Measurements from ENCODE around the gene ZNF610.
"Not testable (repeated sequence)": the region's sequence is repeated elsewhere in the genome, so short reads cannot be mapped to it uniquely, and the experiment has no call there.

The ZNF610 gene

DNA sequence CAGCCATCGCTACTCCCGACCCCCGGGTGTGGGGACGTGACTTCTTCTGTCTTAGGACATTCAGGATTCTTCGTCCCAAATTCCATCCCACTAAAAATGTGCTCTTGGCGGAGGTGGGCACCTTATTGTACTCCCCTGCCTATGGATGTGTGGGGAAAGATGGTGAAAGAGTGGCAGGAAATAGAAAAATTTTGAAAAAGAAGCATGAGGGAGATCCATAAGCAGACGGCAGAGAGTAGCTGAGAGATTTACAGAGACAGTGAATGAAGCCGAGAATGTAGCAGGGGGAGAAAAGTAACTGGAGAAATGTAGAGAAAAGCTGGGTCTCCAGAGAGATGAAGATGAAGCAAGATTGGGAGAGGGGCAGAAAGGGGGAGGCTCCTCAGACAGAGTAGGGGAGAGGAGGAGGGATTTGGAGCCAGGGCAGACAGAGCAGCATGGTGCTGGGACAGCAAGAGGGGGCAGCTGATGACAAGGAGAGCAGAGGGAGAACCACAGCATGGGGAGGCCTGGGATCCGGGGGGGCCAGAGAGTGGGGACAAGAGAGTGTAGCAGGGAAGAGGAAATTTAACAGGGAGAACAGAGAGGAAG is 843 bp downstream of the ZNF610 start:
- H3K9ac ChIP-seq (ENCODE audit: low read length) = peak overlapping the region; percentile 85
- peaks cover 4% of the 10 kb centered on the region for H3K9me3 ChIP-seq (ENCODE audit: control insufficient read depth, low read length)
- no peaks in the 10 kb centered on the region for H3K27me3 ChIP-seq (ENCODE audit: control insufficient read depth, insufficient read depth, low read length)
- H3K36me3 ChIP-seq (ENCODE audit: control insufficient read depth, insufficient read depth, low read length) = no peaks in the 10 kb centered on the region
- H3K4me1 ChIP-seq (ENCODE audit: control insufficient read depth, insufficient read depth, low read length) = no peaks in the 10 kb centered on the region
- peak overlapping the region; percentile 77 for H3K4me3 ChIP-seq (ENCODE audit: low read length)

DNA sequence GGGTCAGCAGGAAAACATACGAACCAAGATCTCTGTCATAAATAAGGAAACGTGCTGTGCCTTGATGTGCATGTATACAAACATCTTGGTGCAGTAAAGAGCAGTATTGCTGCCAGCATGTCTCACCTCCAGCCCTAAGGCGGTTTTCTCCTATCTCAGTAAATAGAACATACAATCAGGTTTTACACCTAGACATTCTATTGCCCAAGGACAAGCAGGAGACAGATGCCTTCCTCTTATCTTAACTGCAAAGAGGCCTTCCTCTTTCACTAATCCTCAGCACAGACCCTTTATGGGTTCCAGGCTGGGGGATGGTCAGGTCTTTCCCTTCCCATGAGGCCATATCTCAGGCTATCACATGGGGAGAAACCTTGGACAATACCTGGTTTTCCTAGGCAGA is 3.0 kb downstream of the ZNF610 start:
- H3K27me3 ChIP-seq (ENCODE audit: control insufficient read depth, insufficient read depth, low read length); H3K9ac ChIP-seq (ENCODE audit: low read length); H3K9me3 ChIP-seq (ENCODE audit: control insufficient read depth, low read length); H3K4me1 ChIP-seq (ENCODE audit: control insufficient read depth, insufficient read depth, low read length); H3K4me3 ChIP-seq (ENCODE audit: low read length); H3K36me3 ChIP-seq (ENCODE audit: control insufficient read depth, insufficient read depth, low read length): not testable (repeated sequence)

DNA sequence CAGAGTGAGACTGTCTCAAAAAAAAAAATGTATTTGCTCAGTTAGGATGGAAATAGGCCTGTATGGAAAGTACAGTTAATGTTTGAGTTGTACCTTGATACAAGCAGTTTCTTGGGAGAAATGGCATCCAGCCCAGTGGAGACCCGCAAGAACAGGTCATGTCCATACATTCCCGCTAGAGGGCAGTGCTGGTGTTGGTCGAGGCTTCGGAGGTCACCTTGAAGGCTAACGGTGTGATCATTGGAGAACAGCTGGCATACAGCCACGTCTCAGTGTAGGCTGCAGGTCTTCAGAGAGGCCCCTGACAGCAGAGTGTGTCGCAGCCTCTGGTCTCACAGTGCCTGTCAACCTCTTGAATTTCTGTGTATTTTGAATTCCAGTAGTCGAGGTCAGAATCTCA is 7.5 kb downstream of the ZNF610 start:
- no peaks in the 10 kb centered on the region for H3K9me3 ChIP-seq (ENCODE audit: control insufficient read depth, low read length)
- H3K4me3 ChIP-seq (ENCODE audit: low read length) = no peak overlapping the region
- H3K9ac ChIP-seq (ENCODE audit: low read length) = no peak overlapping the region
- H3K27me3 ChIP-seq (ENCODE audit: control insufficient read depth, insufficient read depth, low read length) = no peaks in the 10 kb centered on the region
- H3K36me3 ChIP-seq (ENCODE audit: control insufficient read depth, insufficient read depth, low read length) = no peaks in the 10 kb centered on the region
- no peaks in the 10 kb centered on the region for H3K4me1 ChIP-seq (ENCODE audit: control insufficient read depth, insufficient read depth, low read length)

DNA sequence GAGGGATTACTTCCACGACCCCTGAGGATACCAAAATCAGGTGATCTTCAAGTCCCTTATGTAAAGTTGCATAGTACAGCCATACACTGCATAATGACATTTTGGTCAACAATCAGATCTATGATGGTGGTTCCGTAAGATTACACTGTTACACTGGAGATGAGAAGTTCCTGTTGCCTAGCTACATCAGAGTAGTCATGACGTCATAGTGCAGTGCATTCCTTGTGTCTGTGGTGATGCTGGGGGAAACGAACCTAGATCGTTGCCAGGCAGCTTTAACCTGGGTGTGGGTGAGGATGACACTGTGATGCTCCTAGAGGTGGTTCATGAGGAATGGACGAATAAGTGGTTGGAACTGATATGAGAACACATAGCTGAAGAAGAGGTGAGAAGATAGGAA is 9.1 kb downstream of the ZNF610 start:
- H3K9me3 ChIP-seq (ENCODE audit: control insufficient read depth, low read length) = no peaks in the 10 kb centered on the region
- no peaks in the 10 kb centered on the region for H3K27me3 ChIP-seq (ENCODE audit: control insufficient read depth, insufficient read depth, low read length)
- H3K9ac ChIP-seq (ENCODE audit: low read length) = no peak overlapping the region
- H3K36me3 ChIP-seq (ENCODE audit: control insufficient read depth, insufficient read depth, low read length) = no peaks in the 10 kb centered on the region
- no peak overlapping the region for H3K4me3 ChIP-seq (ENCODE audit: low read length)
- H3K4me1 ChIP-seq (ENCODE audit: control insufficient read depth, insufficient read depth, low read length) = no peaks in the 10 kb centered on the region

DNA sequence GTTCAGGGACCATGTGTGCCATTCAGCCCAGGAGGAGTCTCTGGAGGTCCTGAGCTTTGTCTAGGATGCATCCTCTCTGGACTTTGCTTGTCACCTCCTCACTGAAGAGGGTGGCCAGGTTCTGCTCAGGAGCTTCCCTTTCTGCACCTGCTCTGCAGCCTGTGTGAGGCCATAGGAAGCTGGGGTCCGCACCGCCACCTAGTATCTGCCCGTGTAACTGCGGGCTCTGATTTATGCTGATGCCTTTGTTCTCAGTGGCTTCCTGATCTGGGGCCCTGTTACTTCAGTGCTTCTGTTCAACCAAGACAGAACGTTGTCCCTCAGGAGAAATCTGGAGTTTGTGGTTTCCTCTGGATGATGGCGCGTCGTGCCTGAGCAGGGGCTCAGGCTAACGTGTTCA is 15.5 kb downstream of the ZNF610 start:
- Histone ChIP-seq H3K4me1 (ENCODE audit: control insufficient read depth, insufficient read depth, low read length) (no peaks in the 10 kb centered on the region), H3K27me3 (ENCODE audit: control insufficient read depth, insufficient read depth, low read length) (no peaks in the 10 kb centered on the region), H3K9ac (ENCODE audit: low read length) (no peak overlapping the region), H3K36me3 (ENCODE audit: control insufficient read depth, insufficient read depth, low read length) (no peaks in the 10 kb centered on the region), H3K4me3 (ENCODE audit: low read length) (no peak overlapping the region), H3K9me3 (ENCODE audit: control insufficient read depth, low read length) (no peaks in the 10 kb centered on the region)

DNA sequence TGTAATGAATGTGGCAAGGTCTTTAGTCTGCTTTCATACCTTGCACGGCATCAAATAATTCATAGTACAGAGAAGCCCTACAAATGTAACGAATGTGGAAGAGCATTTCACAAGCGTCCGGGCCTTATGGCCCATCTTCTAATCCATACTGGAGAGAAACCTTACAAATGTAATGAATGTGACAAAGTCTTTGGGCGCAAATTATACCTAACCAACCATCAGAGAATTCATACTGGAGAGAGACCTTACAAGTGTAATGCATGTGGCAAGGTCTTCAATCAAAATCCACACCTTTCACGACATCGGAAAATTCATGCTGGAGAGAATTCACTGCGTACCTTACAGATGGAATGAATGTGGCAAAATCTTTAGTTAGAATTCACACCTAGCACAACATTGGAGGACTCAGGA is 30.4 kb downstream of the ZNF610 start:
- no peaks in the 10 kb centered on the region for H3K36me3 ChIP-seq (ENCODE audit: control insufficient read depth, insufficient read depth, low read length)
- H3K9ac ChIP-seq (ENCODE audit: low read length) = no peak overlapping the region
- no peaks in the 10 kb centered on the region for H3K27me3 ChIP-seq (ENCODE audit: control insufficient read depth, insufficient read depth, low read length)
- peaks cover 8% of the 10 kb centered on the region for H3K9me3 ChIP-seq (ENCODE audit: control insufficient read depth, low read length)
- H3K4me3 ChIP-seq (ENCODE audit: low read length) = no peak overlapping the region
- H3K4me1 ChIP-seq (ENCODE audit: control insufficient read depth, insufficient read depth, low read length) = no peaks in the 10 kb centered on the region

DNA sequence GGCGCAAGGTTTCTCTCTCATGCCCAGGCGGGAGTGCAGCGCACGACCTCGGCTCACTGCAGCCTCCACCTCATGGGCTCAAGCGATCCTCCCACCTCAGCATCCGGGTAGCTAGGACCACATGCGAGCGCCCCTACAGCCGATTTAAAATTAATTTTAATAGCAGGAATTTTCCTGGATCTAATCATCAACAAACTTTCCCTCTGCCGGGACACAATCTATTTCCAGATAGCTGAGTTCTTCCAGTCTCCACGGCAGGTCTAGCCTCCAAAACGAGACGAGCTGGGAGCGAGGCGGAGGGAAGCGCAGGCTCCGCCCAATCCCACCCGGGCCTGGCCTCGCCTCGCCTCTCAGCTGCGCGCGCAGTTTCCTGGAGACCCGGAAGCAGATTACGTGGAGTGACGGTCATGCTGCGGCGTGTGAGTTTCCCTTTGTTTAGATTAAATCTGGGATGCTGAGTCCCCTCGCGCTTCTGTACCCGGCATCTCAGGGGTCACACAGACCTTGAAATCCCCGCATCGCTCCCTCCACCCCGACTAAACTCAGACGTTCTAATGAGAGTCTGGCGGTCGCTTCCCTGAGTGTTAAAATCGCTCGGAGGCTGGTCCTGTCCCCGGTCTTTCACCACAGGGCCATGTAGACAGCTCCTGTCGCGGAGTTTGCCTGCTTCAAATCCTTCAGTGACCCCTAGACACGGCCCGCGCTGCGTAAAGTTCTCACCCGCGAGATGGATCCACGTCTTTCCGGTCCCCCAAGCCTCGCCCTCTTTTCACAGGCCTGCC is 33.7 kb downstream of the ZNF610 start, which contains the start of gene ZNF880:
TSS of gene ZNF880 (plus strand) at position 365 of the 782 bp plus-strand sequence. CDS start at position 408, 43 bp downstream.
- H3K36me3 ChIP-seq (ENCODE audit: control insufficient read depth, insufficient read depth, low read length) = no peaks in the 10 kb centered on the region
- H3K4me1 ChIP-seq (ENCODE audit: control insufficient read depth, insufficient read depth, low read length) = no peaks in the 10 kb centered on the region
- H3K27me3 ChIP-seq (ENCODE audit: control insufficient read depth, insufficient read depth, low read length) = no peaks in the 10 kb centered on the region
- peaks cover 8% of the 10 kb centered on the region for H3K9me3 ChIP-seq (ENCODE audit: control insufficient read depth, low read length)
- peak within 1 kb of the TSS; percentile 97 for H3K9ac ChIP-seq (ENCODE audit: low read length)
- H3K4me3 ChIP-seq (ENCODE audit: low read length) = peak within 1 kb of the TSS; percentile 92

DNA sequence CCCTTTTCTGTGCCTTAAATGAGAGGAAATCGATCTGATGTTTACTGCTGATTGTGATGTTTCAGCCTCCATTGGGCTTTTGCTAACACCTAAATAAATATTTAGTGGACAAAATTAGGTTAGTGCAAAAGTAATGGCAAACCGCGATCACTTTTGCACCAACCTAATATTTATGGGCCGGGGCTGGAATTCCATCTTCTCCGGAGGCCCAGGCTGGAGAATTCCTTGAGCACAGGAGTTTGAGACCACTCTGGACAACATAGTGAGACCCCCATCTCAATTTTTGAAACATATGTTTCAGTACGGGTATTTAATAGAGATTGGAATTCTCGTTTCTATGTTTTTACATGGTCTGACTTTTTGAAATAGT is 34.3 kb downstream of the ZNF610 start:
- Histone ChIP-seq H3K27me3 (ENCODE audit: control insufficient read depth, insufficient read depth, low read length) (no peaks in the 10 kb centered on the region), H3K9ac (ENCODE audit: low read length) (peak overlapping the region; percentile 97), H3K36me3 (ENCODE audit: control insufficient read depth, insufficient read depth, low read length) (no peaks in the 10 kb centered on the region), H3K9me3 (ENCODE audit: control insufficient read depth, low read length) (peaks cover 3% of the 10 kb centered on the region), H3K4me1 (ENCODE audit: control insufficient read depth, insufficient read depth, low read length) (no peaks in the 10 kb centered on the region), H3K4me3 (ENCODE audit: low read length) (peak overlapping the region; percentile 92)

DNA sequence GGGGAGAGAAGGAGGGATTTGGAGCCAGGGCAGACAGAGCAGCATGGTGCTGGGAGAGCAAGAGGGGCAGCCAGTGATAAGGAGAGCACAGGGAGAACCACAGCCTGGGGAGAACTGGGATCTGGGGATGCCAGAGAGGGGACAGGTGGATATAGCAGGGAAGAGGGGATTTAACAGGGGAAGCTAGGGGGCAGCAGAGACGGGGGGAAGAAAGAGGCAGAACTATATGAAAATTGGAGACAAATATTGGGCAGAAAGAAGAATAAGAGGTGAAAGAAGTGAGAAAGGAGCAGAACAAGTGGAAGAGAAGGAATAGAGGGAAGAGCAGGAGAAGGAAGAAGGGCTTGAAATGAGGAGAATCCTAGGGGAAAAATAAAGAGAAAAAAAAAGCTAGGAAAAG is 55.1 kb downstream of the ZNF610 start:
- Histone ChIP-seq H3K4me3 (ENCODE audit: low read length) (no peak overlapping the region), H3K4me1 (ENCODE audit: control insufficient read depth, insufficient read depth, low read length) (no peaks in the 10 kb centered on the region), H3K9me3 (ENCODE audit: control insufficient read depth, low read length) (peaks cover 13% of the 10 kb centered on the region), H3K27me3 (ENCODE audit: control insufficient read depth, insufficient read depth, low read length) (no peaks in the 10 kb centered on the region), H3K36me3 (ENCODE audit: control insufficient read depth, insufficient read depth, low read length) (no peaks in the 10 kb centered on the region), H3K9ac (ENCODE audit: low read length) (no peak overlapping the region)

DNA sequence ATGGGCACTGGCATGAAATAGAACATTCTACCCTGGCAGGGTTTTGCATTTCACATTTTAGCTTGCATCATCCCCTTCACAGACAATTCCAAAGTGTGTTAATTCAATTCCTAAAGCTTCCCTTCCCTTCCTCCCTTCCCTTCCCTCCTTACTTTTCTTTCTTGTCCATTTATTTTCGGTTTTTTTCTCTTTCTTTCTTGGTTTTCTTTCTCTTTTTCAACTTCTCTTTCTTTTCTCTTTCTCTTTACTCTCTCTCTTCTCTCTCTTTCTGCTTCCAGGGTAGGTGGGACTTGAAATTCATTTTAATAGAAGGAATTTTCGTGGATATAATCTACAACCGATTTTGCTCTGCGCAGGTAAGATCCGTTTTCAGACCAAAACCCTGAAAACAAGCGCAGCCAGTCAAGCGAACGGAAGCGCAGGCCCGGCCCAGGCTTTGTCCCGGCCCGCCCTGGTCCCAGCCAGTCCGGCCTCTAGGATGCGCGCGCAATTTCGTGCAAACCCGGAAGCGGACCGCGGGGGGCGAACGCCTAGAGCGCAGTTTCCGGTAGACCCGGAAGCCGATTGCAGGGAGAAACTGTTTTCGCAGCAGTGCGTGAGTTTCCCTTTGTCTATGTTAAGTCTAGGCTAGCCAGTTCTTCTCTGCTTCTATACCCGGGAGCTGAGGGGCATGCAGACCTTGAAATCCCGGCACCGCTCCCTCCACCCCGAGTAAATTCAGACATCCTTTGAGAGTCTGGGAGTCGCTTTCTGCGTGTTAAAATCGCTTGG is 61.5 kb downstream of the ZNF610 start, which contains the start of gene ZNF528:
TSS of gene ZNF528 (plus strand) at position 540 of the 771 bp plus-strand sequence. CDS start 4,165 bp downstream, outside the sequence.
- peaks cover 10% of the 10 kb centered on the region for H3K9me3 ChIP-seq (ENCODE audit: control insufficient read depth, low read length)
- peaks cover 14% of the 10 kb centered on the region for H3K4me1 ChIP-seq (ENCODE audit: control insufficient read depth, insufficient read depth, low read length)
- H3K9ac ChIP-seq (ENCODE audit: low read length) = peak within 1 kb of the TSS; percentile 71
- H3K36me3 ChIP-seq (ENCODE audit: control insufficient read depth, insufficient read depth, low read length) = no peaks in the 10 kb centered on the region
- H3K27me3 ChIP-seq (ENCODE audit: control insufficient read depth, insufficient read depth, low read length) = no peaks in the 10 kb centered on the region
- peak within 1 kb of the TSS; percentile 100 for H3K4me3 ChIP-seq (ENCODE audit: low read length)

DNA sequence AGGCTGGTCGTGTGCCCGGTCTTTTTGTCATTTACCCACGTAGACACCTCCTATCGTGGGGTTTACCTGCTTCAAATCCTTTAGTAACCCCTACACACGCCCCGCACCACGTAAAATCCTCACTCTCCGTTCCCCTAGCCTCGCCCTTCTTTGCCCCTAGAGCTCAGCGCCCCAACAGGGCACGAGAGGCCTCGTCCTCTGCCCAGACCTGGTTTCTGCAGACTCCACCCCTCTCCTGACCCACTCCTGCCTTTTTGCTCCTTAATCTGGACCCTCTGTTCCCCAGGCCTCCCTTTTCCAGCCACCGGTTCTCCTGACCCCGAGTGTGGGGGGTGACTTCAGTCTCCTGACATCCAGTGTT is 62.0 kb downstream of the ZNF610 start:
- H3K9ac ChIP-seq (ENCODE audit: low read length) = peak overlapping the region; percentile 71
- H3K9me3 ChIP-seq (ENCODE audit: control insufficient read depth, low read length) = peaks cover 10% of the 10 kb centered on the region
- peaks cover 14% of the 10 kb centered on the region for H3K4me1 ChIP-seq (ENCODE audit: control insufficient read depth, insufficient read depth, low read length)
- H3K27me3 ChIP-seq (ENCODE audit: control insufficient read depth, insufficient read depth, low read length) = no peaks in the 10 kb centered on the region
- H3K36me3 ChIP-seq (ENCODE audit: control insufficient read depth, insufficient read depth, low read length) = no peaks in the 10 kb centered on the region
- peak overlapping the region; percentile 100 for H3K4me3 ChIP-seq (ENCODE audit: low read length)

DNA sequence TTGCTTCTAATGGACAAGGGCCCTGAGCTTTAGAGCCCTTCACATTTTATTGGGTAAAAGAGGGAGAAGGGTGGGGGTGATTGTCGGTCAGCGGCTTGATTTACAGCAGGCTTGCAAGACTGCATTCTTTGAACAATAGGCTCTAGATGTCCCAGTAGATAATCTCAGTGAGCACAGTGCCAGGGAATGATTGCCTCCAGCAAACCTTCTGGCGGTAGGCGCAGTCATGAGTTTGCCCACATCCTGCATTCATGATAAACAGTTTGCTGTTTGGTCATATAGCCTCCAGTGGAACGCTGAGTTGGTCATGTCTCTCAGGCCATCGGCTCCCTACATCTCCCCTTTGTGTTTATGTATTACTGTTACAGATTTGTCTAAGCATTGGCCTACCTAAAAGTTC is 74.2 kb downstream of the ZNF610 start:
- H3K4me1 ChIP-seq (ENCODE audit: control insufficient read depth, insufficient read depth, low read length) = no peaks in the 10 kb centered on the region
- no peak overlapping the region for H3K9ac ChIP-seq (ENCODE audit: low read length)
- H3K36me3 ChIP-seq (ENCODE audit: control insufficient read depth, insufficient read depth, low read length) = peaks cover 7% of the 10 kb centered on the region
- H3K9me3 ChIP-seq (ENCODE audit: control insufficient read depth, low read length) = peaks cover 8% of the 10 kb centered on the region
- no peak overlapping the region for H3K4me3 ChIP-seq (ENCODE audit: low read length)
- H3K27me3 ChIP-seq (ENCODE audit: control insufficient read depth, insufficient read depth, low read length) = no peaks in the 10 kb centered on the region

All from mucosa of stomach (tissue), 1 donor.